ENCODE results near the gene KIFAP3. TPM values are rescaled to one million over a fixed set of nuclear protein-coding genes. Genes with fewer than 3 reads are reported as not detected.

Gene KIFAP3
- total and polyA plus RNA-seq, 2 donors (not counting 1 experiment from before 2014, with no cell fraction given), result 3.7 to 14.9 TPM

GRCh38 chr1:169925505-169926482 is 148.7 kb downstream of the KIFAP3 start:
- no peaks in the 10 kb centered on the region for H3K9me3 Mint-ChIP-seq (ENCODE audit: insufficient read depth)
- ChIA-PET CTCF (interaction anchor here (3.3 kb wide), 1 partner anchor 1004 kb away, joined by 40 read pairs; no protein-coding TSS in a partner anchor), POLR2A (no interaction called here)
- Histone ChIP-seq H3K4me2 (replicated peaks; ENCODE audit: low read depth, low read length, poor library complexity, severe bottlenecking) (no peak overlapping the region), H3K79me2 (ENCODE audit: control insufficient read depth, insufficient read depth, low read length) (no peaks in the 10 kb centered on the region), H2AFZ (ENCODE audit: insufficient read depth, low read depth, low read length, poor library complexity, severe bottlenecking) (no peak overlapping the region), H3K27me3 (replicated peaks in 1 of 4; ENCODE audit: control extremely low read depth in 1 of 4, control insufficient read depth in 3 of 4, insufficient read depth in 4 of 4, low read length in 3 of 4) (no peaks in the 10 kb centered on the region), H3K9me3 (ENCODE audit: control extremely low read depth in 1 of 3, control insufficient read depth in 2 of 3, insufficient read depth in 1 of 3, low read length in 2 of 3) (no peaks in the 10 kb centered on the region), H3K27ac (ENCODE audit: low read length in 2 of 2) (no peak overlapping the region), H3K4me1 (ENCODE audit: control insufficient read depth in 2 of 2, insufficient read depth in 2 of 2, low read length in 2 of 2) (no peaks in the 10 kb centered on the region), H3K4me3 (ENCODE audit: control extremely low read depth in 1 of 5, extremely low read depth in 1 of 5, insufficient read depth in 1 of 5, low read depth in 2 of 5, low read length in 4 of 5) (no peak overlapping the region), H4K20me1 (ENCODE audit: control insufficient read depth, insufficient read depth, low read length, poor library complexity, severe bottlenecking) (no peaks in the 10 kb centered on the region), H3K36me3 (replicated peaks in 1 of 2; ENCODE audit: control extremely low read depth in 1 of 2, control insufficient read depth in 1 of 2, extremely low read depth in 1 of 2, insufficient read depth in 2 of 2, low read length in 1 of 2) (peaks cover 0 to 3% of the 10 kb centered on the region in 2 experiments), H3K9ac (ENCODE audit: low read length) (no peak overlapping the region)
- H3K4me1 Mint-ChIP-seq, result no peaks in the 10 kb centered on the region
- H3K4me3 Mint-ChIP-seq, result no peak overlapping the region
- ATAC-seq (ENCODE audit: low read depth) (no peak), DNase-seq (no peak)
- WGBS (ENCODE audit: insufficient coverage), result no CpG with 5 or more reads among the region's 3 CpGs
- intact Hi-C loops (cut with micrococcal nuclease), result no loop called here
- H3K27me3 Mint-ChIP-seq, result no peaks in the 10 kb centered on the region
- no peak overlapping the region for H3K27ac Mint-ChIP-seq
- TF ChIP-seq CTCF (IDR thresholded peaks at IDR 0.05) (no peak), EZH2 (IDR thresholded peaks at IDR 0.05; ENCODE audit: borderline replicate concordance, insufficient read depth, low read depth, low read length, poor library complexity, severe bottlenecking) (no peak)

- DNase-seq, result no peak
- no peaks in the 10 kb centered on the region for H4K20me1 ChIP-seq (ENCODE audit: control insufficient read depth, insufficient read depth, low read length, poor library complexity, severe bottlenecking)
- peaks cover 0 to 3% of the 10 kb centered on the region in 2 experiments for H3K36me3 ChIP-seq (replicated peaks in 1 of 2; ENCODE audit: control extremely low read depth in 1 of 2, control insufficient read depth in 1 of 2, extremely low read depth in 1 of 2, insufficient read depth in 2 of 2, low read length in 1 of 2)
- no peaks in the 10 kb centered on the region for H3K9me3 ChIP-seq (ENCODE audit: control extremely low read depth in 1 of 3, control insufficient read depth in 2 of 3, insufficient read depth in 1 of 3, low read length in 2 of 3)
- Mint-ChIP-seq H3K27ac (no peak overlapping the region), H3K4me3 (no peak overlapping the region), H3K4me1 (no peaks in the 10 kb centered on the region), H3K27me3 (no peaks in the 10 kb centered on the region), H3K9me3 (ENCODE audit: insufficient read depth) (no peaks in the 10 kb centered on the region)
- no peak overlapping the region for H2AFZ ChIP-seq (ENCODE audit: insufficient read depth, low read depth, low read length, poor library complexity, severe bottlenecking)
- no peaks in the 10 kb centered on the region for H3K79me2 ChIP-seq (ENCODE audit: control insufficient read depth, insufficient read depth, low read length)
- ChIA-PET CTCF (no interaction called here), POLR2A (no interaction called here)
- H3K4me2 ChIP-seq (replicated peaks; ENCODE audit: low read depth, low read length, poor library complexity, severe bottlenecking), result no peak overlapping the region
- no peaks in the 10 kb centered on the region for H3K27me3 ChIP-seq (replicated peaks in 1 of 4; ENCODE audit: control extremely low read depth in 1 of 4, control insufficient read depth in 3 of 4, insufficient read depth in 4 of 4, low read length in 3 of 4)
- WGBS (ENCODE audit: insufficient coverage), result 100% methylated on average over 1 of the region's 2 CpGs
- no peak overlapping the region for H3K27ac ChIP-seq (ENCODE audit: low read length in 2 of 2)
- no peak overlapping the region for H3K9ac ChIP-seq (ENCODE audit: low read length)
- no peak for TF ChIP-seq CTCF (IDR thresholded peaks at IDR 0.05)
- TF ChIP-seq EZH2 (IDR thresholded peaks at IDR 0.05; ENCODE audit: borderline replicate concordance, insufficient read depth, low read depth, low read length, poor library complexity, severe bottlenecking), result no peak
- no peak overlapping the region for H3K4me3 ChIP-seq (ENCODE audit: control extremely low read depth in 1 of 5, extremely low read depth in 1 of 5, insufficient read depth in 1 of 5, low read depth in 2 of 5, low read length in 4 of 5)
- intact Hi-C loops (cut with micrococcal nuclease), result no loop called here
- no peak for ATAC-seq (ENCODE audit: low read depth)
- no peaks in the 10 kb centered on the region for H3K4me1 ChIP-seq (ENCODE audit: control insufficient read depth in 2 of 2, insufficient read depth in 2 of 2, low read length in 2 of 2)
Measured at GRCh38 chr1:169924829-169925228, 149.7 kb downstream of the KIFAP3 start.
